ENCODE results near the gene LORICRIN.

DNA sequence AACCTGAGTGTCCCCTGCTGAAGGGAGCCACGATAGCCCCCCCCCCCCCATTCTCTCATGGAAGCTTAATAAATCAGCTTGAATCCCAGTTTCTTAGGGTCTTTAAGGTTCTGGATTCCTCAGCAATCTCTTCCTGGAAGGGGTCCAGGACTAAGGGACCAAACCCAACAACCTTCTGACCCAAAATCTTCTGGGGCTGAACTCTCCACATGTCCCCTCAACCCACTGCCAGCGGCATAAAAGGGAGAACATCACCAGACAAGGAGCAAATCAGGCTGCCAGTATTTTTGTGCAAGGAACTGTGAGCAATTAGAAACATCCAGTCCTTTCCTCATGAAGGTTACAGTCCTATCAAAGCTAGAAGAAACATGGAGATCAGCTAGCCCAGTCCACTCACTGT, 12.7 kb upstream of the LORICRIN start:
- TF ChIP-seq CTCF (IDR thresholded peaks at IDR 0.05; ENCODE audit: low read depth, low read length), result no peak
- TF ChIP-seq POLR2A (IDR thresholded peaks at IDR 0.05; ENCODE audit: extremely low read depth, insufficient read length), result no peak
- TF ChIP-seq MAX (IDR thresholded peaks at IDR 0.05; ENCODE audit: low read depth, low read length), result no peak
- TF ChIP-seq MYC (IDR thresholded peaks at IDR 0.05; ENCODE audit: low read depth, low read length), result no peak
